SU-DHL-6 (cell line): ENCODE data around the gene EFEMP1.

ENCODE experiments used
- H2AFZ ChIP-seq: fragments of 200-600 bp; sonication (generic); 2 replicates; pipeline ENCODE4 v1.6.1; 2014; ENCODE audit warnings: low read depth, mild to moderate bottlenecking, moderate library complexity, mixed read lengths, antibody characterized with exemption, low read length; ENCODE audit not compliant: severe bottlenecking
- H3F3A ChIP-seq: fragments of 200-600 bp; shearing (Covaris generic); 2 replicates; pipeline ENCODE4 v1.6.0; 2016; ENCODE audit warnings: antibody characterized with exemption, mild to moderate bottlenecking; ENCODE audit not compliant: insufficient read depth
- H3K27ac ChIP-seq: fragments of 200-600 bp; sonication (generic); 2 replicates; pipeline ENCODE4 v1.5.1; 2016; ENCODE audit warnings: low read depth, mild to moderate bottlenecking, low read length, moderate library complexity, mixed read lengths
- H3K27me3 ChIP-seq: fragments of 200-600 bp; sonication (generic), shearing (Covaris generic); 2 replicates; pipeline ENCODE4 v1.6.0; 2014; ENCODE audit warnings: mild to moderate bottlenecking, low read length
- H3K36me3 ChIP-seq: fragments of 200-600 bp; sonication (generic); 2 replicates; pipeline ENCODE4 v1.6.1; 2014; ENCODE audit warnings: mild to moderate bottlenecking, low read length, mixed read lengths
- H3K4me2 ChIP-seq: fragments of 300-600, 200-600 bp; shearing (Covaris generic), sonication (generic); 2 replicates; pipeline ENCODE4 v1.6.0; 2014; ENCODE audit warnings: low read length, low read depth, mild to moderate bottlenecking; ENCODE audit not compliant: poor library complexity, severe bottlenecking
- H3K4me3 ChIP-seq: fragments of 200-600 bp; sonication (generic); 2 replicates; pipeline ENCODE4 v1.5.1; 2014; ENCODE audit warnings: antibody characterized with exemption, low read length, mild to moderate bottlenecking, mixed read lengths; ENCODE audit not compliant: insufficient read depth, poor library complexity, severe bottlenecking
- H3K79me2 ChIP-seq: fragments of 200-600 bp; sonication (generic); 2 replicates; pipeline ENCODE4 v1.6.1; 2014; ENCODE audit warnings: mild to moderate bottlenecking, low read length, moderate library complexity; ENCODE audit not compliant: insufficient read depth
- H3K9ac ChIP-seq: fragments of 200-600 bp; sonication (generic); 2 replicates; pipeline ENCODE4 v1.7.0; 2014; ENCODE audit warnings: mild to moderate bottlenecking, low read length
- H3K9me2 ChIP-seq: fragments of 200-600 bp; sonication (generic); replicated peaks from 2 replicates; pipeline ENCODE4 v1.6.1; 2014; ENCODE audit warnings: low read length; ENCODE audit not compliant: insufficient read depth
- H3K9me3 ChIP-seq: fragments of 200-600 bp; sonication (generic); 2 replicates; pipeline ENCODE4 v1.6.1; 2014; ENCODE audit warnings: low read length, mixed read lengths; ENCODE audit not compliant: insufficient read depth
- H4K20me1 ChIP-seq: fragments of 200-600 bp; sonication (generic); 2 replicates; pipeline ENCODE4 v1.6.1; 2014; ENCODE audit warnings: low read depth, mild to moderate bottlenecking, antibody characterized with exemption, low read length, moderate library complexity, mixed read lengths
- CTCF ChIP-seq: fragments of 200-600 bp; sonication (generic); IDR thresholded peaks from one replicate; pipeline ENCODE4 v1.5.1; 2017; ENCODE audit warnings: antibody characterized with exemption, mild to moderate bottlenecking, low read length, moderate library complexity; ENCODE audit not compliant: insufficient read depth, poor library complexity, severe bottlenecking
- EZH2phosphoT487 ChIP-seq: fragments of 200-600 bp; sonication (generic), shearing (Covaris generic); conservative IDR thresholded peaks from 2 replicates; pipeline ENCODE4 v1.6.1; 2018; ENCODE audit warnings: mild to moderate bottlenecking, antibody characterized with exemption, low read length, moderate library complexity, mixed read lengths

EFEMP1 gene

GRCh38 chr2:55934337-55934736 lies 10.8 kb upstream of the EFEMP1 start:
- Histone ChIP-seq H3K27ac (no peak overlapping the region), H3K27me3 (no peaks in the 10 kb centered on the region)

GRCh38 chr2:55932843-55933242 lies 9.3 kb upstream of the EFEMP1 start:
- no peaks in the 10 kb centered on the region for H3F3A ChIP-seq
- H3K27me3 ChIP-seq, result no peaks in the 10 kb centered on the region
- H2AFZ ChIP-seq, result no peak overlapping the region
- H3K4me3 ChIP-seq, result no peak overlapping the region
- no peaks in the 10 kb centered on the region for H3K9me2 ChIP-seq
- H3K9me3 ChIP-seq, result no peaks in the 10 kb centered on the region
- H3K79me2 ChIP-seq, result no peaks in the 10 kb centered on the region
- TF ChIP-seq CTCF, result no peak
- H4K20me1 ChIP-seq, result no peaks in the 10 kb centered on the region
- H3K9ac ChIP-seq, result no peak overlapping the region
- no peak overlapping the region for H3K27ac ChIP-seq
- H3K36me3 ChIP-seq, result no peaks in the 10 kb centered on the region
- no peak overlapping the region for H3K4me2 ChIP-seq

More at GRCh38 chr2:55934337-55934736, 10.8 kb upstream of the EFEMP1 start:
- Histone ChIP-seq H3K9ac (no peak overlapping the region), H3K9me2 (no peaks in the 10 kb centered on the region), H3K9me3 (no peaks in the 10 kb centered on the region), H3F3A (no peaks in the 10 kb centered on the region), H4K20me1 (no peaks in the 10 kb centered on the region), H2AFZ (no peak overlapping the region), H3K36me3 (no peaks in the 10 kb centered on the region), H3K4me3 (no peak overlapping the region), H3K79me2 (no peaks in the 10 kb centered on the region), H3K4me2 (no peak overlapping the region)
- no peak for TF ChIP-seq EZH2phosphoT487
- no peak for TF ChIP-seq CTCF

- Histone ChIP-seq H3K36me3 (no peaks in the 10 kb centered on the region), H3K4me2 (no peak overlapping the region), H4K20me1 (no peaks in the 10 kb centered on the region), H3K9ac (no peak overlapping the region), H3K27ac (no peak overlapping the region), H3K79me2 (no peaks in the 10 kb centered on the region), H3F3A (no peaks in the 10 kb centered on the region), H3K9me3 (no peaks in the 10 kb centered on the region), H3K9me2 (no peaks in the 10 kb centered on the region), H3K27me3 (no peaks in the 10 kb centered on the region), H3K4me3 (no peak overlapping the region), H2AFZ (no peak overlapping the region)
- TF ChIP-seq EZH2phosphoT487 (no peak), CTCF (no peak)
These were observed 7.7 kb upstream of the EFEMP1 start for GRCh38 chr2:55931281-55931680.

- Histone ChIP-seq H4K20me1 (no peaks in the 10 kb centered on the region), H3K36me3 (no peaks in the 10 kb centered on the region), H3K4me3 (no peak overlapping the region), H3K9ac (no peak overlapping the region), H3K9me3 (no peaks in the 10 kb centered on the region), H3K27ac (no peak overlapping the region), H3K9me2 (no peaks in the 10 kb centered on the region), H3K4me2 (no peak overlapping the region), H3F3A (no peaks in the 10 kb centered on the region), H2AFZ (no peak overlapping the region), H3K27me3 (no peaks in the 10 kb centered on the region), H3K79me2 (no peaks in the 10 kb centered on the region)
- no peak for TF ChIP-seq CTCF
- no peak for TF ChIP-seq EZH2phosphoT487
These were observed 5.9 kb upstream of the EFEMP1 start for GRCh38 chr2:55929476-55929875.
